Neural progenitor cell (in vitro differentiated cells): ENCODE data around the gene RIOK1. TPM values are rescaled to one million over a fixed set of nuclear protein-coding genes. Genes with fewer than 3 reads are reported as not detected.
"Not testable (repeated sequence)": the region's sequence is repeated elsewhere in the genome, so short reads cannot be mapped to it uniquely, and the experiment has no call there.

Experiments
- DNase-seq: peaks from one replicate; pipeline ENCODE4 v3.0.0-alpha.2; 2016; ENCODE audit warnings: low spot score
- H2AFZ ChIP-seq: fragments of 200-600 bp; sonication (generic); replicated peaks from 2 replicates; pipeline ENCODE4 v1.6.1; 2016; ENCODE audit warnings: antibody characterized with exemption
- H3F3A ChIP-seq: fragments of 200-600 bp; sonication (generic); 2 replicates; pipeline ENCODE4 v1.6.1; 2016; ENCODE audit warnings: antibody characterized with exemption, low read depth
- H3K27ac ChIP-seq: fragments of 200-600 bp; sonication (generic); 2 replicates; pipeline ENCODE4 v1.5.1; 2016; ENCODE audit warnings: mild to moderate bottlenecking
- H3K27me3 ChIP-seq: fragments of 200-600 bp; sonication (generic); 2 replicates; pipeline ENCODE4 v1.6.1; 2016; ENCODE audit warnings: mild to moderate bottlenecking, moderate library complexity
- H3K36me3 ChIP-seq: fragments of 200-600 bp; sonication (generic); 2 replicates; pipeline ENCODE4 v1.5.1; 2016
- H3K4me1 ChIP-seq: fragments of 200-600 bp; sonication (generic); 2 replicates; pipeline ENCODE4 v1.6.1; 2016; ENCODE audit warnings: mixed run types
- H3K4me2 ChIP-seq: fragments of 200-600 bp; sonication (generic); 2 replicates; pipeline ENCODE4 v1.6.1; 2016
- H3K4me3 ChIP-seq: fragments of 200-600 bp; sonication (generic); 2 replicates; pipeline ENCODE4 v1.5.1; 2016
- H3K79me2 ChIP-seq: fragments of 200-600 bp; sonication (generic); 2 replicates; pipeline ENCODE4 v1.6.1; 2016; ENCODE audit warnings: low read depth
- H3K9ac ChIP-seq: fragments of 200-600 bp; sonication (generic); 2 replicates; pipeline ENCODE4 v1.6.1; 2016
- H3K9me3 ChIP-seq: fragments of 200-600 bp; sonication (generic); 2 replicates; pipeline ENCODE4 v1.5.1; 2016; ENCODE audit warnings: low read depth
- H4K20me1 ChIP-seq: fragments of 200-600 bp; sonication (generic); 2 replicates; pipeline ENCODE4 v1.6.1; 2016; ENCODE audit warnings: low read depth
- H3K27ac Mint-ChIP-seq: 3 replicates; pipeline ENCODE4 v1.8.0; 2021; ENCODE audit warnings: mixed read lengths
- H3K27me3 Mint-ChIP-seq: 2 replicates; pipeline ENCODE4 v1.8.0; 2022; ENCODE audit warnings: low read depth, mild to moderate bottlenecking, inconsistent platforms, moderate library complexity, mixed read lengths; ENCODE audit not compliant: insufficient read depth
- H3K36me3 Mint-ChIP-seq: 3 replicates; pipeline ENCODE4 v1.8.0; 2021; ENCODE audit warnings: mixed read lengths
- H3K4me1 Mint-ChIP-seq: 3 replicates; pipeline ENCODE4 v1.8.0; 2021; ENCODE audit warnings: mixed read lengths
- H3K4me3 Mint-ChIP-seq: 3 replicates; pipeline ENCODE4 v1.8.0; 2021; ENCODE audit warnings: mild to moderate bottlenecking, moderate library complexity, mixed read lengths
- H3K9me3 Mint-ChIP-seq: 3 replicates; pipeline ENCODE4 v1.8.0; 2020; ENCODE audit warnings: mixed read lengths
- CTCF ChIP-seq: fragments of 200-600 bp; sonication (generic); IDR thresholded peaks from 2 replicates; pipeline ENCODE4 v1.5.1; 2017; ENCODE audit warnings: antibody characterized with exemption, mild to moderate bottlenecking
- EZH2 ChIP-seq: fragments of 200-600 bp; sonication (generic); IDR thresholded peaks from 2 replicates; pipeline ENCODE4 v1.6.1; 2017; ENCODE audit warnings: antibody characterized with exemption, mild to moderate bottlenecking, moderate library complexity
- EZH2phosphoT487 ChIP-seq: fragments of 200-600 bp; sonication (generic); IDR thresholded peaks from 2 replicates; pipeline ENCODE4 v1.6.1; 2017; ENCODE audit warnings: antibody characterized with exemption
- total RNA-seq: library from RNA; depleted of rRNA; stranded (reverse); fragments of >200 nt; gene quantifications from 2 replicates; pipeline ENCODE4 v1.2.3, GENCODE V29; 2015; ENCODE audit warnings: low replicate concordance

The RIOK1 gene
- total RNA-seq, 1 donor from 2014 or later, result 21.5 TPM

GRCh38 chr6:7454696-7455358 is 65.2 kb downstream of the RIOK1 start:
- Histone ChIP-seq H3K9ac (no peak overlapping the region), H3K4me2 (no peak overlapping the region), H3F3A (no peaks in the 10 kb centered on the region), H3K4me3 (no peak overlapping the region), H3K9me3 (no peaks in the 10 kb centered on the region), H4K20me1 (no peaks in the 10 kb centered on the region), H3K36me3 (no peaks in the 10 kb centered on the region), H3K27me3 (no peaks in the 10 kb centered on the region), H3K79me2 (no peaks in the 10 kb centered on the region), H2AFZ (peak overlapping the region; percentile 79), H3K4me1 (no peaks in the 10 kb centered on the region), H3K27ac (no peak overlapping the region)
- H3K4me1 Mint-ChIP-seq, result peaks cover 2% of the 10 kb centered on the region
- no peak for DNase-seq
- no peak overlapping the region for H3K4me3 Mint-ChIP-seq
- H3K27me3 Mint-ChIP-seq, result peaks cover 14% of the 10 kb centered on the region
- no peak overlapping the region for H3K27ac Mint-ChIP-seq
- no peaks in the 10 kb centered on the region for H3K36me3 Mint-ChIP-seq
- TF ChIP-seq EZH2phosphoT487 (no peak), CTCF (no peak), EZH2 (no peak)
- H3K9me3 Mint-ChIP-seq, result peaks cover 12% of the 10 kb centered on the region

GRCh38 chr6:7456302-7456701 is 66.7 kb downstream of the RIOK1 start:
- H2AFZ ChIP-seq, DNase-seq, H3K4me2 ChIP-seq, H3K27ac ChIP-seq, H3K36me3 ChIP-seq, H3F3A ChIP-seq, H3K4me3 Mint-ChIP-seq, H3K27me3 ChIP-seq, H3K4me1 ChIP-seq, H3K79me2 ChIP-seq, H3K9ac ChIP-seq, H3K4me3 ChIP-seq, H3K4me1 Mint-ChIP-seq, H4K20me1 ChIP-seq, H3K36me3 Mint-ChIP-seq, H3K9me3 ChIP-seq, H3K27ac Mint-ChIP-seq: not testable (repeated sequence)
- peaks cover 12% of the 10 kb centered on the region for H3K9me3 Mint-ChIP-seq
- peaks cover 15% of the 10 kb centered on the region for H3K27me3 Mint-ChIP-seq

GRCh38 chr6:7461416-7461815 is 71.8 kb downstream of the RIOK1 start:
- H3K4me2 ChIP-seq, result no peak overlapping the region
- no peaks in the 10 kb centered on the region for H3K27me3 ChIP-seq
- H4K20me1 ChIP-seq, result no peaks in the 10 kb centered on the region
- no peak overlapping the region for H3K9ac ChIP-seq
- peaks cover 13% of the 10 kb centered on the region for H3K4me1 Mint-ChIP-seq
- peak overlapping the region; percentile 80 for H2AFZ ChIP-seq
- peaks cover 9% of the 10 kb centered on the region for H3F3A ChIP-seq
- H3K9me3 Mint-ChIP-seq, result peaks cover 8% of the 10 kb centered on the region
- H3K79me2 ChIP-seq, result no peaks in the 10 kb centered on the region
- H3K4me1 ChIP-seq, result peaks cover 10% of the 10 kb centered on the region
- no peaks in the 10 kb centered on the region for H3K36me3 Mint-ChIP-seq
- no peak overlapping the region for H3K27ac Mint-ChIP-seq
- H3K9me3 ChIP-seq, result no peaks in the 10 kb centered on the region
- H3K4me3 Mint-ChIP-seq, result no peak overlapping the region
- H3K4me3 ChIP-seq, result no peak overlapping the region
- peaks cover 13% of the 10 kb centered on the region for H3K27me3 Mint-ChIP-seq
- no peak for DNase-seq
- no peaks in the 10 kb centered on the region for H3K36me3 ChIP-seq
- TF ChIP-seq CTCF (no peak), EZH2phosphoT487 (no peak), EZH2 (no peak)
- H3K27ac ChIP-seq, result no peak overlapping the region

- no peaks in the 10 kb centered on the region for H3K36me3 ChIP-seq
- H3K4me3 ChIP-seq, result no peak overlapping the region
- Mint-ChIP-seq H3K27me3 (peaks cover 15% of the 10 kb centered on the region), H3K36me3 (no peaks in the 10 kb centered on the region), H3K4me1 (peaks cover 33% of the 10 kb centered on the region), H3K4me3 (no peak overlapping the region), H3K9me3 (peaks cover 3% of the 10 kb centered on the region), H3K27ac (peak overlapping the region; percentile 82)
- H3K4me1 ChIP-seq, result peaks cover 10% of the 10 kb centered on the region
- H3K4me2 ChIP-seq, result peak overlapping the region; percentile 44
- no peaks in the 10 kb centered on the region for H3K27me3 ChIP-seq
- H3K9ac ChIP-seq, result no peak overlapping the region
- H2AFZ ChIP-seq, result no peak overlapping the region
- H3K79me2 ChIP-seq, result no peaks in the 10 kb centered on the region
- peaks cover 9% of the 10 kb centered on the region for H3F3A ChIP-seq
- DNase-seq, result peak; percentile 79
- H3K27ac ChIP-seq, result peak overlapping the region; percentile 46
- no peak for TF ChIP-seq EZH2phosphoT487
- no peak for TF ChIP-seq CTCF
- TF ChIP-seq EZH2, result no peak
- H4K20me1 ChIP-seq, result no peaks in the 10 kb centered on the region
- H3K9me3 ChIP-seq, result no peaks in the 10 kb centered on the region
Measured at GRCh38 chr6:7463785-7464184, 74.2 kb downstream of the RIOK1 start.
